Endothelial cell of umbilical vein (primary cell): ENCODE measurements around the gene KIAA0930. TPM values are rescaled to one million over a fixed set of nuclear protein-coding genes. Genes with fewer than 3 reads are reported as not detected.

Experiments
- BruUV-seq: library from RNA; stranded (reverse); fragments of 400-500 nt; replicated peaks from 2 replicates; lab custom pipeline; 2021; lab: Mats Ljungman, UMichigan
- CTCF ChIA-PET: fragments of 300-600, 350-600 bp; sonication (Branson Sonifier 250); formaldehyde crosslinking; loops from one replicate; lab custom pipeline; 2021; ENCODE audit warnings: antibody characterized with exemption, inconsistent platforms; lab: Charles Lee
- POLR2A ChIA-PET: fragments of 300-600, 350-600 bp; sonication (Branson Sonifier 250); formaldehyde crosslinking; loops from one replicate; lab custom pipeline; 2021; ENCODE audit warnings: antibody characterized with exemption, inconsistent platforms; lab: Charles Lee
- DNase-seq: peaks from one replicate; pipeline ENCODE4 v3.0.0-alpha.2; 2011; ENCODE audit warnings: low read depth, low spot score
- FAIRE-seq: peaks from 2 replicates; lab custom pipeline; 2011; peaks lifted over from hg19 to GRCh38; lab: Jason Lieb, UNC
- H2AFZ ChIP-seq: 2 replicates; pipeline ENCODE4 v1.6.0; 2012; ENCODE audit warnings: low read depth, low read length, control low read depth, inconsistent platforms
- H3K27ac ChIP-seq: 2 replicates; pipeline ENCODE4 v1.5.1; 2011; ENCODE audit warnings: low read depth, mild to moderate bottlenecking, control low read depth, low read length, moderate library complexity; ENCODE audit not compliant: insufficient read depth
- H3K27me3 ChIP-seq, 2 experiments: 2 replicates each; pipeline versions ENCODE4 v1.6.0 to v1.6.1; 2011; ENCODE audit warnings: low read length in 2 of 2, mixed read lengths in 1 of 2; ENCODE audit not compliant: control insufficient read depth in 2 of 2, insufficient read depth in 2 of 2
- H3K36me3 ChIP-seq, 2 experiments: 2 replicates in 1 of 2; 3 replicates in 1 of 2; pipeline ENCODE4 v1.5.1; 2011; ENCODE audit warnings: low read length in 2 of 2, mild to moderate bottlenecking in 1 of 2, moderate library complexity in 1 of 2; ENCODE audit not compliant: control insufficient read depth in 2 of 2, insufficient read depth in 2 of 2; ENCODE audit errors: extremely low read depth in 1 of 2
- H3K4me1 ChIP-seq: 3 replicates; pipeline ENCODE4 v1.5.1; 2011; ENCODE audit warnings: mild to moderate bottlenecking, low read length; ENCODE audit not compliant: control insufficient read depth, insufficient read depth; ENCODE audit errors: extremely low read depth
- H3K4me2 ChIP-seq: 2 replicates; pipeline ENCODE4 v1.6.1; 2011; ENCODE audit warnings: low read length, control low read depth, mixed read lengths; ENCODE audit not compliant: insufficient read depth
- H3K4me3 ChIP-seq, 3 experiments: fragments of 200-600 bp in 1 of 3; sonication (generic), shearing (Covaris generic) in 1 of 3; replicated peaks in 1 of 3; 2 replicates each; pipeline ENCODE4 v1.5.1; 2011 to 2016; ENCODE audit warnings: control low read depth in 3 of 3, low read length in 3 of 3, mild to moderate bottlenecking in 2 of 3, inconsistent platforms in 1 of 3, low read depth in 1 of 3, moderate library complexity in 1 of 3; ENCODE audit not compliant: insufficient read depth in 1 of 3
- H3K79me2 ChIP-seq: 2 replicates; pipeline ENCODE4 v1.6.0; 2012; ENCODE audit warnings: low read length, inconsistent platforms; ENCODE audit not compliant: control insufficient read depth, insufficient read depth
- H3K9ac ChIP-seq: replicated peaks from 2 replicates; pipeline ENCODE3; 2011; ENCODE audit warnings: low read length, control low read depth; ENCODE audit not compliant: insufficient read depth; ENCODE audit errors: extremely low read depth
- H3K9me1 ChIP-seq: replicated peaks from 3 replicates; pipeline ENCODE4 v1.6.0; 2011; ENCODE audit warnings: mild to moderate bottlenecking, low read length; ENCODE audit not compliant: control insufficient read depth, insufficient read depth; ENCODE audit errors: extremely low read depth
- H3K9me3 ChIP-seq: replicated peaks from 2 replicates; pipeline ENCODE4 v1.5.1; 2012; ENCODE audit warnings: low read length, inconsistent platforms; ENCODE audit not compliant: control insufficient read depth, insufficient read depth
- H4K20me1 ChIP-seq: replicated peaks from 2 replicates; pipeline ENCODE3; 2011; ENCODE audit warnings: mild to moderate bottlenecking, low read length; ENCODE audit not compliant: control insufficient read depth, insufficient read depth; ENCODE audit errors: extremely low read depth
- EZH2 ChIP-seq: IDR thresholded peaks from 2 replicates; pipeline ENCODE4 v1.6.1; 2012; ENCODE audit warnings: borderline replicate concordance, low read depth, mild to moderate bottlenecking, moderate library complexity, low read length, inconsistent platforms; ENCODE audit not compliant: severe bottlenecking
- FOS ChIP-seq: IDR thresholded peaks from 2 replicates; pipeline ENCODE4 v1.6.1; 2011; ENCODE audit warnings: mild to moderate bottlenecking, low read length, moderate library complexity, borderline replicate concordance; ENCODE audit not compliant: insufficient read depth
- GATA2 ChIP-seq: IDR thresholded peaks from 2 replicates; pipeline ENCODE4 v1.7.0; 2011; ENCODE audit warnings: low read depth, mild to moderate bottlenecking, moderate library complexity, mixed read lengths, low read length; ENCODE audit not compliant: insufficient read length, insufficient read depth
- JUN ChIP-seq: IDR thresholded peaks from 2 replicates; pipeline ENCODE4 v1.6.1; 2011; ENCODE audit warnings: borderline replicate concordance, low read depth; ENCODE audit not compliant: insufficient read length, insufficient read depth
- MAX ChIP-seq: IDR thresholded peaks from 2 replicates; pipeline ENCODE4 v1.6.1; 2011; ENCODE audit not compliant: insufficient read depth, insufficient read length
- MYC ChIP-seq: IDR thresholded peaks from one replicate; pipeline ENCODE4 v1.6.1; 2011; ENCODE audit warnings: mild to moderate bottlenecking, low read depth, low read length
- POLR2A ChIP-seq: IDR thresholded peaks from 2 replicates; pipeline ENCODE4 v1.6.1; 2012; ENCODE audit warnings: low read depth, mild to moderate bottlenecking, control low read depth, low read length
- POLR2AphosphoS5 ChIP-seq: IDR thresholded peaks from 2 replicates; pipeline ENCODE4 v1.6.1; 2012; ENCODE audit warnings: low read depth, mild to moderate bottlenecking, control low read depth, low read length, moderate library complexity; ENCODE audit not compliant: insufficient read depth
- dilution Hi-C: fragments of 300-500 bp; cut with MboI; formaldehyde crosslinking; loops from one replicate; pipeline ENCODE4 v1.15.0; 2019; ENCODE audit warnings: low sequenced_read_pairs; ENCODE audit not compliant: extremely low pct_ligation_motif_present
- intact Hi-C: fragments of 100-400 bp; cut with micrococcal nuclease; formaldehyde crosslinking; loops from one replicate; pipeline ENCODE4 v1.10.0; 2022
- polyA plus RNA-seq, 4 experiments: library from polyadenylated mRNA; depleted of rRNA in 3 of 4; stranded (reverse) in 3 of 4; unstranded in 1 of 4; fragments of >200 nt; gene quantifications; 2 replicates each; pipeline versions ENCODE4 v1.2.1 to v1.2.3, GENCODE V29; 2011 to 2012; ENCODE audit warnings: missing spikeins in 1 of 4
- total RNA-seq: library from RNA; stranded (reverse); gene quantifications from 2 replicates; pipeline ENCODE4 v1.2.3, GENCODE V29; 2021
- TF ChIP-seq, protein P1 (sequence below), 2 donors: IDR thresholded peaks; 1 replicate in 1 of 2; 2 replicates in 1 of 2; pipeline ENCODE4 v1.5.1; 2011; ENCODE audit warnings: low read length in 2 of 2, mild to moderate bottlenecking in 2 of 2, moderate library complexity in 2 of 2, control low read depth in 1 of 2, inconsistent platforms in 1 of 2, low read depth in 1 of 2; ENCODE audit not compliant: insufficient read depth in 1 of 2; ENCODE audit errors: extremely low read depth in 1 of 2

The KIAA0930 gene
- total and polyA plus RNA-seq, 2 donors (not counting 3 experiments of a cell fraction or from before 2014, with no cell fraction given): 37.9 to 53.6 TPM

DNA sequence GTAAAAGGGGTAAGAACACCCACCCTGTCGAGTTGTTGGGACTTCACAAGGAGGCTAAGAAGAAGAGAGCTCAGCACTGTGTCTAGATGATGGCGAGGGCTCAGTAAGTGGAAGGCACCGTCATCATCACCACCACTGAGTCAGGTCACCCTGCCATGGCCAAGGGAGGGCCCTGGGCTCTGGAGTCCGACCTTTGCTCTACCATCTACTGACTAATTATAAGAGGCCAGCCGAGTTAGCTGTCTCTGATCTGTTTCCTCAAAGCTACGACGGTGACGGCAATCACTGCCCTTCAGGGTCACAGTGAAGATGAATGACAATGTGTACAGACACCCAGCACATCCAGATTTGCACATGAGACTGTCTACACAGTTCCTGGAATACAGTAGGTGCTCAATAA is 29.3 kb downstream of the KIAA0930 start:
- no peaks in the 10 kb centered on the region for H3K79me2 ChIP-seq
- dilution Hi-C loops: no loop called here
- intact Hi-C loops: no loop called here
- no peaks in the 10 kb centered on the region for H3K9me1 ChIP-seq
- FAIRE-seq: no peak
- peaks cover 12% of the 10 kb centered on the region for H3K4me1 ChIP-seq
- ChIA-PET POLR2A (no interaction called here), CTCF (interaction anchor here (1.0 to 1.2 kb wide), 2 partner anchors 19 to 31 kb away, joined by 3 read pairs; no protein-coding TSS in a partner anchor)
- H3K36me3 ChIP-seq: no peaks in the 10 kb centered on the region
- TF ChIP-seq POLR2AphosphoS5: no peak
- no peak for TF ChIP-seq JUN
- no peak for TF ChIP-seq POLR2A
- TF ChIP-seq GATA2: no peak
- TF ChIP-seq EZH2: no peak
- TF ChIP-seq MAX: no peak
- no peak for TF ChIP-seq MYC
- no peak for TF ChIP-seq FOS
- TF ChIP-seq, protein P1, sequence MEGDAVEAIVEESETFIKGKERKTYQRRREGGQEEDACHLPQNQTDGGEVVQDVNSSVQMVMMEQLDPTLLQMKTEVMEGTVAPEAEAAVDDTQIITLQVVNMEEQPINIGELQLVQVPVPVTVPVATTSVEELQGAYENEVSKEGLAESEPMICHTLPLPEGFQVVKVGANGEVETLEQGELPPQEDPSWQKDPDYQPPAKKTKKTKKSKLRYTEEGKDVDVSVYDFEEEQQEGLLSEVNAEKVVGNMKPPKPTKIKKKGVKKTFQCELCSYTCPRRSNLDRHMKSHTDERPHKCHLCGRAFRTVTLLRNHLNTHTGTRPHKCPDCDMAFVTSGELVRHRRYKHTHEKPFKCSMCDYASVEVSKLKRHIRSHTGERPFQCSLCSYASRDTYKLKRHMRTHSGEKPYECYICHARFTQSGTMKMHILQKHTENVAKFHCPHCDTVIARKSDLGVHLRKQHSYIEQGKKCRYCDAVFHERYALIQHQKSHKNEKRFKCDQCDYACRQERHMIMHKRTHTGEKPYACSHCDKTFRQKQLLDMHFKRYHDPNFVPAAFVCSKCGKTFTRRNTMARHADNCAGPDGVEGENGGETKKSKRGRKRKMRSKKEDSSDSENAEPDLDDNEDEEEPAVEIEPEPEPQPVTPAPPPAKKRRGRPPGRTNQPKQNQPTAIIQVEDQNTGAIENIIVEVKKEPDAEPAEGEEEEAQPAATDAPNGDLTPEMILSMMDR (IDR thresholded peaks at IDR 0.05; ENCODE audit: extremely low read depth in 1 of 2, insufficient read depth in 1 of 2, low read depth in 1 of 2, low read length in 2 of 2): no peak
- no peak overlapping the region for H3K4me2 ChIP-seq
- no TSS peak for BruUV-seq
- no peaks in the 10 kb centered on the region for H3K9me3 ChIP-seq
- no peaks in the 10 kb centered on the region for H4K20me1 ChIP-seq
- DNase-seq: no peak
- H3K27ac ChIP-seq: no peak overlapping the region
- no peaks in the 10 kb centered on the region for H3K27me3 ChIP-seq
- H2AFZ ChIP-seq: no peak overlapping the region
- no peak overlapping the region for H3K4me3 ChIP-seq
- H3K9ac ChIP-seq: no peak overlapping the region
